HepG2 (cell line): ENCODE measurements around the gene MCOLN1. TPM values are rescaled to one million over a fixed set of nuclear protein-coding genes. Genes with fewer than 3 reads are reported as not detected.

ENCODE experiments used
- ATAC-seq: fragments of 200-7000 bp; cut with Tn5 transposase; 3 replicates; pipeline ENCODE4 v1.9.1; 2020; ENCODE audit warnings: mild to moderate bottlenecking, moderate library complexity
- BruUV-seq: library from RNA; stranded (reverse); fragments of 400-500 nt; replicated peaks from 2 replicates; lab custom pipeline; 2021; lab: Mats Ljungman, UMichigan
- CTCF ChIA-PET: fragments of 300-600 bp; formaldehyde crosslinking; extraction: SDS; loops from one replicate; lab custom pipeline; 2021; ENCODE audit warnings: low total read pairs, inconsistent platforms, low intra/inter-chr PET ratio; lab: Yijun Ruan, JAX
- POLR2A ChIA-PET: fragments of 350-600 bp; sonication (Branson Sonifier 250); formaldehyde crosslinking; loops from one replicate; lab custom pipeline; 2020; ENCODE audit warnings: antibody characterized with exemption, inconsistent platforms; lab: Yijun Ruan, JAX
- DNase-seq: peaks from one replicate; pipeline ENCODE4 v3.0.0-alpha.2; 2015; ENCODE audit warnings: low spot score
- FAIRE-seq: peaks from 3 replicates; lab custom pipeline; 2011; peaks lifted over from hg19 to GRCh38; lab: Jason Lieb, UNC
- H2AFZ ChIP-seq: one replicate; pipeline ENCODE4 v1.6.1; 2011; ENCODE audit warnings: low read length, inconsistent platforms
- H3K27ac ChIP-seq: fragments of 300-600 bp; 3 replicates; pipeline ENCODE4 v1.8.0; 2011; ENCODE audit warnings: mixed run types, mild to moderate bottlenecking, mixed read lengths, low read length, inconsistent platforms; ENCODE audit not compliant: insufficient read depth; ENCODE audit errors: extremely low read length
- H3K27me3 ChIP-seq, 2 experiments: fragments of 200-600 bp in 1 of 2; 2 replicates in 1 of 2; 3 replicates in 1 of 2; pipeline versions ENCODE4 v1.6.0 to v1.8.0; 2011; ENCODE audit warnings: low read length in 2 of 2, mild to moderate bottlenecking in 2 of 2, moderate library complexity in 2 of 2, inconsistent platforms in 1 of 2; ENCODE audit not compliant: insufficient read depth in 2 of 2, control insufficient read depth in 1 of 2
- H3K36me3 ChIP-seq, 2 experiments: fragments of 200-600 bp in 1 of 2; replicated peaks in 1 of 2; 2 replicates in 1 of 2; 3 replicates in 1 of 2; pipeline versions ENCODE4 v1.5.1 to v1.8.0; 2011; ENCODE audit warnings: low read length in 2 of 2, inconsistent platforms in 1 of 2; ENCODE audit not compliant: insufficient read depth in 2 of 2, control insufficient read depth in 1 of 2
- H3K4me1 ChIP-seq: 2 replicates; pipeline ENCODE4 v1.5.1; 2012; ENCODE audit warnings: low read length, inconsistent platforms; ENCODE audit not compliant: insufficient read depth
- H3K4me2 ChIP-seq: 2 replicates; pipeline ENCODE4 v1.6.0; 2011; ENCODE audit warnings: low read depth, low read length, inconsistent platforms
- H3K4me3 ChIP-seq, 3 experiments: fragments of 200-600 bp in 1 of 3; sonication (generic), shearing (Covaris generic) in 1 of 3; replicated peaks in 1 of 3; 2 replicates each; pipeline ENCODE4 v1.5.1; 2011 to 2016; ENCODE audit warnings: low read length in 3 of 3, inconsistent platforms in 2 of 3, low read depth in 2 of 3, mild to moderate bottlenecking in 2 of 3, control low read depth in 1 of 3, mixed read lengths in 1 of 3; ENCODE audit not compliant: insufficient read depth in 1 of 3
- H3K79me2 ChIP-seq: one replicate; pipeline ENCODE4 v1.6.1; 2011; ENCODE audit warnings: low read length, inconsistent platforms; ENCODE audit not compliant: insufficient read depth
- H3K9ac ChIP-seq: 2 replicates; pipeline ENCODE4 v1.6.0; 2011; ENCODE audit warnings: mild to moderate bottlenecking, low read depth, low read length, inconsistent platforms; ENCODE audit not compliant: insufficient read depth
- H3K9me3 ChIP-seq: 2 replicates; pipeline ENCODE4 v1.5.1; 2012; ENCODE audit warnings: mild to moderate bottlenecking, low read length
- H4K20me1 ChIP-seq: 2 replicates; pipeline ENCODE4 v1.6.0; 2011; ENCODE audit warnings: inconsistent platforms, mild to moderate bottlenecking, low read length, moderate library complexity; ENCODE audit not compliant: insufficient read depth
- ETV6 ChIP-seq: sonication (generic); formaldehyde crosslinking; conservative IDR thresholded peaks from 2 replicates; pipeline ENCODE4 v1.4.0; 2020; ENCODE audit warnings: missing genetic modification reagents
- FOXK1 ChIP-seq: sonication (generic); formaldehyde crosslinking; IDR thresholded peaks from 2 replicates; pipeline ENCODE4 v1.4.0; 2020; ENCODE audit warnings: low read depth, missing genetic modification reagents, borderline replicate concordance
- FOXP1 ChIP-seq, 2 experiments: fragments of 450-650 bp in 1 of 2; IDR thresholded peaks; 2 replicates each; pipeline ENCODE4 v1.6.1; 2017 to 2018; ENCODE audit warnings: antibody characterized with exemption in 1 of 2
- PAWR ChIP-seq: sonication (generic); formaldehyde crosslinking; IDR thresholded peaks from 2 replicates; pipeline ENCODE4 v1.4.0; 2020; ENCODE audit warnings: missing genetic modification reagents, mild to moderate bottlenecking, borderline replicate concordance
- SMAD1 ChIP-seq: sonication (generic); formaldehyde crosslinking; IDR thresholded peaks from 2 replicates; pipeline ENCODE4 v1.4.0; 2020; ENCODE audit warnings: missing genetic modification reagents, low read depth, mild to moderate bottlenecking, borderline replicate concordance
- SP2 ChIP-seq: sonication (generic); formaldehyde crosslinking; IDR thresholded peaks from 2 replicates; pipeline ENCODE4 v1.5.1; 2020; ENCODE audit warnings: mild to moderate bottlenecking, missing genetic modification reagents
- SP5 ChIP-seq: IDR thresholded peaks from 2 replicates; pipeline ENCODE4 v1.6.1; 2016; ENCODE audit warnings: low read depth, borderline replicate concordance
- SUZ12 ChIP-seq: fragments of 150-350 bp; IDR thresholded peaks from 2 replicates; pipeline ENCODE4 v1.6.1; 2014; ENCODE audit warnings: low read depth, low read length
- ZNF329 ChIP-seq: sonication (generic); formaldehyde crosslinking; IDR thresholded peaks from 2 replicates; pipeline ENCODE4 v1.9.0; 2021; ENCODE audit warnings: low read depth, mild to moderate bottlenecking, missing genetic modification reagents
- ZNF556 ChIP-seq: sonication (generic); formaldehyde crosslinking; IDR thresholded peaks from 2 replicates; pipeline ENCODE4 v1.4.0; 2020; ENCODE audit warnings: mild to moderate bottlenecking, missing genetic modification reagents, borderline replicate concordance
- ZNF629 ChIP-seq: sonication (generic); formaldehyde crosslinking; conservative IDR thresholded peaks from 2 replicates; pipeline ENCODE4 v1.5.0; 2020; ENCODE audit warnings: missing genetic modification reagents
- ZNF768 ChIP-seq: sonication (generic); formaldehyde crosslinking; IDR thresholded peaks from 2 replicates; pipeline ENCODE4 v1.4.0; 2020; ENCODE audit warnings: missing genetic modification reagents
- WGBS: methylation state at CpG from one replicate; pipeline ENCODE4 v1.1.6; 2017; ENCODE audit warnings: low lambda C conversion rate; 5-methylcytosine and 5-hydroxymethylcytosine counted together
- in situ Hi-C: cut with HindIII; loops from 2 replicates; pipeline ENCODE4 v1.10.0; 2017; ENCODE audit warnings: low pct_unique_long_range_greater_than_20kb; ENCODE audit not compliant: extremely low pct_ligation_motif_present
- intact Hi-C: fragments of 100-400 bp; cut with micrococcal nuclease; formaldehyde crosslinking; loops from one replicate; pipeline ENCODE4 v1.10.0; 2022; ENCODE audit not compliant: unreplicated experiment
- polyA plus RNA-seq, 8 experiments: library from polyadenylated mRNA; depleted of rRNA in 3 of 8; stranded (reverse) in 7 of 8; unstranded in 1 of 8; fragments of >200 nt; fragmentation: Illumina TruSeq in 4 of 8; extraction: Trizol in 4 of 8; gene quantifications; 2 replicates each; pipeline versions ENCODE4 v1.2.1 to v1.2.3, GENCODE V29; 2011 to 2016; ENCODE audit warnings: low read depth in 4 of 8, missing spikeins in 1 of 8, mixed read lengths in 1 of 8; ENCODE audit not compliant: insufficient read depth in 1 of 8
- total RNA-seq, 5 experiments: library from RNA; depleted of rRNA; stranded (reverse); fragments of >200 nt; fragmentation: Illumina TruSeq; extraction: Trizol; gene quantifications; 2 replicates each; pipeline ENCODE4 v1.2.3, GENCODE V29; 2016; ENCODE audit warnings: low read depth in 1 of 5
- TF ChIP-seq, protein P1 (sequence below): sonication (generic); formaldehyde crosslinking; IDR thresholded peaks from 2 replicates; pipeline ENCODE4 v1.5.1; 2020; ENCODE audit warnings: missing genetic modification reagents, mild to moderate bottlenecking, borderline replicate concordance
- TF ChIP-seq, protein P2 (sequence below): fragments of 450-650 bp; IDR thresholded peaks from 2 replicates; pipeline ENCODE4 v1.6.1; 2016

The MCOLN1 gene
- total and polyA plus RNA-seq, 2 of the 13 experiments (the other 11 are each of a cell fraction or from before 2014, with no cell fraction given): 3.4 to 15.7 TPM

DNA sequence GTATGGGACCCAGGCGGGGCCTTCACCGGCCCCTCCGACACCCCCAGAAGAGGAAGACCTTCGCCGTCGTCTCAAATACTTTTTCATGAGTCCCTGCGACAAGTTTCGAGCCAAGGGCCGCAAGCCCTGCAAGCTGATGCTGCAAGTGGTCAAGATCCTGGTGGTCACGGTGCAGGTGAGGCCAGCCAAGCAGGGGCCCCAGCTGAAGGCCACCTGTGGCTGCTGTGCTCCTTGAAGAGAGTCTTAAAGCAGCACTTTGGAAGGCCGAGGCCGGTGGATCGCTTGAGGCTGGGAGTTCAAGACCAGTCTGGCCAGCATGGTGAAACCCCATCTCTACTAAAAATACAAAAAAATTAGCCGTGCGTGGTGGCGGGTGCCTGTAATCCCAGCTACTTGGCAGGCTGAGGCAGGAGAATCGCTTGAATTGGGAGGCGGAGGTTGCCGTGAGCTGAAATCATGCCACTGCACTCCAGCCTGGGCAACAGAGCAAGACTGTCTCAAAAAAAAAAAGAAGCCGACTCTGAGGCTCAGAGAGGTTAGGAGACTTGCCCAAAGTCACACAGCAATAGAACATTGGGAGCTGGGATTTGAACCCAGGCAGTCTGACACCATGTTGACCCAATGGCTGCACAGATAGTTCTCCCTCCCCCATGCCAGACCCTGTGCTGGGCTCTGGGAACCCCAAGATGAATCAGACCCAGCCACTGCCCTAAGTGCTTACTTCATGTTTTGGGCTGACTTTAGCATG lies 2.7 kb downstream of the MCOLN1 start:
- Histone ChIP-seq H4K20me1 (no peaks in the 10 kb centered on the region), H3K36me3 (peaks cover 0 to 2% of the 10 kb centered on the region in 2 experiments; a peak in 2 of 5 replicates), H3K27ac (no peak overlapping the region), H3K4me1 (peaks cover 15% of the 10 kb centered on the region), H2AFZ (no peak overlapping the region), H3K4me3 (no peak overlapping the region), H3K9me3 (no peaks in the 10 kb centered on the region), H3K9ac (no peak overlapping the region), H3K27me3 (no peaks in the 10 kb centered on the region), H3K4me2 (no peak overlapping the region), H3K79me2 (no peaks in the 10 kb centered on the region)
- ATAC-seq (no peak), FAIRE-seq (no peak), DNase-seq (no peak)
- TF ChIP-seq ZNF768 (peak; percentile 95), SP5 (no peak), ZNF556 (no peak)
- ChIA-PET CTCF (no interaction called here), POLR2A (no interaction called here)
- intact Hi-C loops: no loop called here
- 96% methylated on average over 20 of the region's 20 CpGs for WGBS
- in situ Hi-C loops: no loop called here
- no TSS peak for BruUV-seq

DNA sequence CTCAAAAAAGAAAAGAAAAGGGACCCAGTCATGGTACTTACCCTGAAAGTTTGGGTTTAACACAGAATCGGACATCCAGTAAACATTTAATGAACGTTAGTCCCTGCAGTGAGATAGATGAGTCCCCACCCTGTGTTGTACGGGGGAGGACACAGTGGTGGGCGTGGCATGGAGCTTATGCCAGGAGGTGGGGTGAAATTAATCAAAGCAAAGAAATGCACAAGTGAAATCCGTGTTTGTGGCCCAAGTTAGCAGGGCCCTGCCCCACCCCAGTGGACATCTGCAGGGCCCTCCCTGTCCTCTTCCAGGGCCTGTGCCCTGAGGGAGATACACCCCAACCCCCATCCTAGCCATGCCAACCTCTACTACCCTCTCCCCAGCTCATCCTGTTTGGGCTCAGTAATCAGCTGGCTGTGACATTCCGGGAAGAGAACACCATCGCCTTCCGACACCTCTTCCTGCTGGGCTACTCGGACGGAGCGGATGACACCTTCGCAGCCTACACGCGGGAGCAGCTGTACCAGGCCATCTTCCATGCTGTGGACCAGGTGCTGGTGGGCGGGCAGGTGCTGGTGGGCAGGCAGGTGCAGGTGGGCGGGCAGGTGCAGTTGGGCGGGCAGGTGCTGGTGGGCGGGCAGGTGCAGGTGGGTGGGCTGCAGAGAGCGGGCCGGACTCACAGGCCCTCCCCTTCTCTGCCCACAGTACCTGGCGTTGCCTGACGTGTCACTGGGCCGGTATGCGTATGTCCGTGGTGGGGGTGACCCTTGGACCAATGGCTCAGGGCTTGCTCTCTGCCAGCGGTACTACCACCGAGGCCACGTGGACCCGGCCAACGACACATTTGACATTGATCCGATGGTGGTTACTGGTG lies 3.9 kb downstream of the MCOLN1 start:
- Histone ChIP-seq H4K20me1 (no peaks in the 10 kb centered on the region), H3K79me2 (no peaks in the 10 kb centered on the region), H3K4me3 (no peak overlapping the region), H3K9ac (no peak overlapping the region), H3K9me3 (no peaks in the 10 kb centered on the region), H2AFZ (no peak overlapping the region), H3K36me3 (peaks cover 0 to 2% of the 10 kb centered on the region in 2 experiments; a peak in 2 of 5 replicates), H3K27ac (no peak overlapping the region), H3K4me1 (peaks cover 15% of the 10 kb centered on the region), H3K4me2 (no peak overlapping the region), H3K27me3 (no peaks in the 10 kb centered on the region)
- no peak for FAIRE-seq
- 98% methylated on average over 18 of the region's 31 CpGs for WGBS
- no TSS peak for BruUV-seq
- no peak for ATAC-seq
- CTCF ChIA-PET: no interaction called here
- DNase-seq: no peak
- POLR2A ChIA-PET: no interaction called here
- intact Hi-C loops: no loop called here
- in situ Hi-C loops: no loop called here
- TF ChIP-seq PAWR (CRISPR knock-in tag) (no peak), FOXP1 (IDR thresholded peaks at IDR 0.05) (no peak), FOXP1 (CRISPR knock-in tag; IDR thresholded peaks at IDR 0.05) (no peak), ZNF629 (CRISPR knock-in tag) (no peak), ZNF329 (no peak), SUZ12 (no peak), SP2 (CRISPR knock-in tag) (no peak), ETV6 (no peak), SMAD1 (no peak), FOXK1 (CRISPR knock-in tag) (no peak)
- TF ChIP-seq, protein P1, sequence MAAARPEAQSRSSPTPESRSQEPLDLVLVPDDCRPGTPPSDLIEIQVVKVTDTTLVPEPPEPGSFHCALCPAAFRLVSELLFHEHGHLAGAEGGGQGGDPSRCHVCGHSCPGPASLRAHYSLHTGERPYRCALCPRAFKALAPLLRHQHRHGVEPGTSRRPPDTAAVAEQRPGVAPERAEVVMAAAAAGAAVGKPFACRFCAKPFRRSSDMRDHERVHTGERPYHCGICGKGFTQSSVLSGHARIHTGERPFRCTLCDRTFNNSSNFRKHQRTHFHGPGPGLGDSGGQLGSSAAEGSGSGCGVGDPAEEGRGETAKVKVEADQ (CRISPR knock-in tag): no peak
- TF ChIP-seq, protein P2, sequence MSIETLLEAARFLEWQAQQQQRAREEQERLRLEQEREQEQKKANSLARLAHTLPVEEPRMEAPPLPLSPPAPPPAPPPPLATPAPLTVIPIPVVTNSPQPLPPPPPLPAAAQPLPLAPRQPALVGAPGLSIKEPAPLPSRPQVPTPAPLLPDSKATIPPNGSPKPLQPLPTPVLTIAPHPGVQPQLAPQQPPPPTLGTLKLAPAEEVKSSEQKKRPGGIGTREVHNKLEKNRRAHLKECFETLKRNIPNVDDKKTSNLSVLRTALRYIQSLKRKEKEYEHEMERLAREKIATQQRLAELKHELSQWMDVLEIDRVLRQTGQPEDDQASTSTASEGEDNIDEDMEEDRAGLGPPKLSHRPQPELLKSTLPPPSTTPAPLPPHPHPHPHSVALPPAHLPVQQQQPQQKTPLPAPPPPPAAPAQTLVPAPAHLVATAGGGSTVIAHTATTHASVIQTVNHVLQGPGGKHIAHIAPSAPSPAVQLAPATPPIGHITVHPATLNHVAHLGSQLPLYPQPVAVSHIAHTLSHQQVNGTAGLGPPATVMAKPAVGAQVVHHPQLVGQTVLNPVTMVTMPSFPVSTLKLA: no peak
